A549 (cell line): ENCODE results near the gene LNPK.

Experiments
- JUNB ChIP-seq: fragments of >200 bp; sonication (Bioruptor Twin); formaldehyde crosslinking; IDR thresholded peaks from 2 replicates; pipeline ENCODE4 v1.6.1; 2016
- POLR2AphosphoS2 ChIP-seq: conservative IDR thresholded peaks from 2 replicates; pipeline ENCODE4 v1.6.1; 2012; ENCODE audit warnings: low read length, improper control_type of control experiment, inconsistent platforms
- TF ChIP-seq, protein P1 (sequence below): IDR thresholded peaks from 2 replicates; pipeline ENCODE4 v1.6.1; 2012
- TF ChIP-seq, protein P2 (sequence below): fragments of >200 bp; sonication (Bioruptor Twin); formaldehyde crosslinking; IDR thresholded peaks from 3 replicates; pipeline ENCODE4 v1.5.1; 2016

DNA sequence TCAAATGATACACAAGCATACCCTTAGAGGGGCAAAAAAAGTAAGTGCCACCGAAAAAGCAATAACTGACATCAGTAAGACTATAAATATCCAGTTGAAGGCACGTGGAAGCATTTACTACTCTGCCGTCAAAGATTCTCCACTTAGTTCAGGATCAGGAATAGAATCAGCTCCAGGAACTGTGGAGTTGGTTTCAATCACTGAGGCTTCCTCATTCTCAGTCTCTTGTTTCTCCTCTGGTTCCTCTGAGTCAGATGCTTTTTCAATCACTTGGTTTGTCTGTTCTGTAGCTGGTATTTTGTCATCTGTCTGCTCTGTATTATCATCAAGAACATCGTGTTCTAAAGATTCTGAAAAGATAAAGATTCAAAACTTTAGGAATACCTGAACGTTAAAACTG lies 72.2 kb downstream of the LNPK start:
- TF ChIP-seq, protein P1, sequence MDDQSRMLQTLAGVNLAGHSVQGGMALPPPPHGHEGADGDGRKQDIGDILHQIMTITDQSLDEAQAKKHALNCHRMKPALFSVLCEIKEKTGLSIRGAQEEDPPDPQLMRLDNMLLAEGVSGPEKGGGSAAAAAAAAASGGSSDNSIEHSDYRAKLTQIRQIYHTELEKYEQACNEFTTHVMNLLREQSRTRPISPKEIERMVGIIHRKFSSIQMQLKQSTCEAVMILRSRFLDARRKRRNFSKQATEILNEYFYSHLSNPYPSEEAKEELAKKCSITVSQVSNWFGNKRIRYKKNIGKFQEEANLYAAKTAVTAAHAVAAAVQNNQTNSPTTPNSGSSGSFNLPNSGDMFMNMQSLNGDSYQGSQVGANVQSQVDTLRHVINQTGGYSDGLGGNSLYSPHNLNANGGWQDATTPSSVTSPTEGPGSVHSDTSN, result no peak
- TF ChIP-seq JUNB (no peak), POLR2AphosphoS2 (no peak)
- TF ChIP-seq, protein P2, sequence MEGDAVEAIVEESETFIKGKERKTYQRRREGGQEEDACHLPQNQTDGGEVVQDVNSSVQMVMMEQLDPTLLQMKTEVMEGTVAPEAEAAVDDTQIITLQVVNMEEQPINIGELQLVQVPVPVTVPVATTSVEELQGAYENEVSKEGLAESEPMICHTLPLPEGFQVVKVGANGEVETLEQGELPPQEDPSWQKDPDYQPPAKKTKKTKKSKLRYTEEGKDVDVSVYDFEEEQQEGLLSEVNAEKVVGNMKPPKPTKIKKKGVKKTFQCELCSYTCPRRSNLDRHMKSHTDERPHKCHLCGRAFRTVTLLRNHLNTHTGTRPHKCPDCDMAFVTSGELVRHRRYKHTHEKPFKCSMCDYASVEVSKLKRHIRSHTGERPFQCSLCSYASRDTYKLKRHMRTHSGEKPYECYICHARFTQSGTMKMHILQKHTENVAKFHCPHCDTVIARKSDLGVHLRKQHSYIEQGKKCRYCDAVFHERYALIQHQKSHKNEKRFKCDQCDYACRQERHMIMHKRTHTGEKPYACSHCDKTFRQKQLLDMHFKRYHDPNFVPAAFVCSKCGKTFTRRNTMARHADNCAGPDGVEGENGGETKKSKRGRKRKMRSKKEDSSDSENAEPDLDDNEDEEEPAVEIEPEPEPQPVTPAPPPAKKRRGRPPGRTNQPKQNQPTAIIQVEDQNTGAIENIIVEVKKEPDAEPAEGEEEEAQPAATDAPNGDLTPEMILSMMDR, result no peak
